ENCODE data around the gene ZNF880. TPM values are rescaled to one million over a fixed set of nuclear protein-coding genes. Genes with fewer than 3 reads are reported as not detected.
"Not testable (repeated sequence)": the region's sequence is repeated elsewhere in the genome, so short reads cannot be mapped to it uniquely, and the experiment has no call there.

Gene ZNF880
- total RNA-seq, 1 experiment from 2014 or later: 1.7 TPM

GRCh38 chr19:52336791-52337381 lies 32.8 kb upstream of the ZNF880 start:
- peak overlapping the region; percentile 83 for H3K4me2 ChIP-seq (ENCODE audit: low read length)
- intact Hi-C loops (cut with micrococcal nuclease): no loop called here

GRCh38 chr19:52339022-52339421 lies 30.7 kb upstream of the ZNF880 start:
- DNase-seq; H4K20me1 ChIP-seq (ENCODE audit: low read length); H3K27ac ChIP-seq (ENCODE audit: low read length); BruUV-seq (replicated peaks); H3K4me2 ChIP-seq (ENCODE audit: low read length); H3K36me3 ChIP-seq (ENCODE audit: low read depth, low read length); H3K79me2 ChIP-seq (ENCODE audit: low read length); intact Hi-C loops (cut with micrococcal nuclease); H3K9ac ChIP-seq (ENCODE audit: low read length); H3K4me1 ChIP-seq (ENCODE audit: insufficient read depth, low read length); H3K4me3 ChIP-seq (ENCODE audit: low read length); H2AFZ ChIP-seq (ENCODE audit: low read length); H3K27me3 ChIP-seq (ENCODE audit: low read length); H3F3A ChIP-seq (ENCODE audit: low read length, unreplicated experiment); POLR2A ChIA-PET (ENCODE audit: unreplicated experiment); ATAC-seq; H3K9me2 ChIP-seq (replicated peaks; ENCODE audit: low read length); CTCF ChIA-PET: not testable (repeated sequence)
- H3K9me3 ChIP-seq (ENCODE audit: low read length): peaks cover 11% of the 10 kb centered on the region

More at GRCh38 chr19:52336791-52337381, 32.8 kb upstream of the ZNF880 start:
- Histone ChIP-seq H3K79me2 (ENCODE audit: low read length) (no peaks in the 10 kb centered on the region), H4K20me1 (ENCODE audit: low read length) (no peaks in the 10 kb centered on the region), H3K4me3 (ENCODE audit: low read length) (peak overlapping the region; percentile 70), H3F3A (ENCODE audit: low read length, unreplicated experiment) (no peaks in the 10 kb centered on the region), H3K9me2 (replicated peaks; ENCODE audit: low read length) (no peaks in the 10 kb centered on the region), H3K27ac (ENCODE audit: low read length) (no peak overlapping the region), H3K9ac (ENCODE audit: low read length) (peak overlapping the region; percentile 77), H3K36me3 (ENCODE audit: low read depth, low read length) (peaks cover 3% of the 10 kb centered on the region; the same call in 1 of the 2 replicates), H2AFZ (ENCODE audit: low read length) (peak overlapping the region; percentile 96; the same call in 1 of the 2 replicates), H3K9me3 (ENCODE audit: low read length) (peaks cover 23% of the 10 kb centered on the region), H3K27me3 (ENCODE audit: low read length) (no peaks in the 10 kb centered on the region), H3K4me1 (ENCODE audit: insufficient read depth, low read length) (no peaks in the 10 kb centered on the region)
- ATAC-seq (no peak; the same call in 1 of the 2 replicates), DNase-seq (no peak)
- no peak for TF ChIP-seq EZH2 (IDR thresholded peaks at IDR 0.05; ENCODE audit: low read length, unreplicated experiment)
- TF ChIP-seq EZH2phosphoT487 (IDR thresholded peaks at IDR 0.05; ENCODE audit: borderline replicate concordance, low read length): no peak
- no peak for TF ChIP-seq CTCF (conservative IDR thresholded peaks at IDR 0.05; ENCODE audit: low read depth, low read length)
- CTCF ChIA-PET: no interaction called here
- BruUV-seq (replicated peaks): no TSS peak
- POLR2A ChIA-PET (ENCODE audit: unreplicated experiment): no interaction called here

- Histone ChIP-seq H3K9ac (ENCODE audit: low read length) (no peak overlapping the region), H3K79me2 (ENCODE audit: low read length) (no peaks in the 10 kb centered on the region), H3K4me2 (ENCODE audit: low read length) (no peak overlapping the region), H3K27ac (ENCODE audit: low read length) (no peak overlapping the region), H3K9me2 (replicated peaks; ENCODE audit: low read length) (no peaks in the 10 kb centered on the region), H3K4me3 (ENCODE audit: low read length) (no peak overlapping the region), H3K4me1 (ENCODE audit: insufficient read depth, low read length) (no peaks in the 10 kb centered on the region), H3K27me3 (ENCODE audit: low read length) (no peaks in the 10 kb centered on the region), H2AFZ (ENCODE audit: low read length) (no peak overlapping the region), H3K9me3 (ENCODE audit: low read length) (peaks cover 30% of the 10 kb centered on the region), H3K36me3 (ENCODE audit: low read depth, low read length) (peaks cover 6% of the 10 kb centered on the region; the same call in 1 of the 2 replicates), H4K20me1 (ENCODE audit: low read length) (no peaks in the 10 kb centered on the region), H3F3A (ENCODE audit: low read length, unreplicated experiment) (no peaks in the 10 kb centered on the region)
- DNase-seq (peak; percentile 8), ATAC-seq (no peak)
- TF ChIP-seq CTCF (conservative IDR thresholded peaks at IDR 0.05; ENCODE audit: low read depth, low read length): peak; percentile 50
- TF ChIP-seq EZH2 (IDR thresholded peaks at IDR 0.05; ENCODE audit: low read length, unreplicated experiment): no peak
- intact Hi-C loops (cut with micrococcal nuclease): no loop called here
- ChIA-PET CTCF (no interaction called here), POLR2A (ENCODE audit: unreplicated experiment) (no interaction called here)
- BruUV-seq (replicated peaks): no TSS peak
Observed at GRCh38 chr19:52343548-52343947, 26.2 kb upstream of the ZNF880 start.

Data from PC-3 (cell line).